OCI-LY3 (cell line): ENCODE data around the gene PLEKHH2.

Source experiments
- H2AFZ ChIP-seq: fragments of 200-600, 300-600 bp; shearing (Covaris generic); 2 replicates; pipeline ENCODE4 v1.6.0; 2014; ENCODE audit warnings: antibody characterized with exemption, low read depth, low read length
- H3K27ac ChIP-seq: fragments of 200-600, 300-600 bp; sonication (generic); 2 replicates; pipeline ENCODE4 v1.5.1; 2014; ENCODE audit warnings: mild to moderate bottlenecking, low read length, moderate library complexity, mixed read lengths
- H3K27me3 ChIP-seq: fragments of 200-600, 300-600 bp; sonication (generic); 2 replicates; pipeline ENCODE4 v1.6.1; 2014; ENCODE audit warnings: low read depth, low read length, mixed read lengths
- H3K36me3 ChIP-seq: fragments of 200-600, 300-600 bp; sonication (generic); replicated peaks from 2 replicates; pipeline ENCODE3; 2014; ENCODE audit warnings: low read depth, low read length, mixed read lengths
- H3K4me1 ChIP-seq: fragments of 300-600, 200-600 bp; sonication (generic); 2 replicates; pipeline ENCODE4 v1.6.1; 2014; ENCODE audit warnings: low read length, mixed read lengths
- H3K4me2 ChIP-seq: fragments of 200-600, 300-600 bp; sonication (generic); 2 replicates; pipeline ENCODE4 v1.6.1; 2014; ENCODE audit warnings: low read length, mixed read lengths
- H3K4me3 ChIP-seq: fragments of 300-600, 200-600 bp; sonication (generic); 2 replicates; pipeline ENCODE4 v1.5.1; 2014; ENCODE audit warnings: antibody characterized with exemption, mild to moderate bottlenecking, low read length, moderate library complexity
- H3K79me2 ChIP-seq: fragments of 300-600, 200-600 bp; shearing (Covaris generic); 2 replicates; pipeline ENCODE4 v1.6.1; 2014; ENCODE audit warnings: mild to moderate bottlenecking, low read length, mixed read lengths
- H3K9ac ChIP-seq: fragments of 300-600, 200-600 bp; shearing (Covaris generic); 2 replicates; pipeline ENCODE4 v1.6.0; 2014; ENCODE audit warnings: mild to moderate bottlenecking, low read length, moderate library complexity
- H3K9me3 ChIP-seq: fragments of 200-600, 300-600 bp; shearing (Covaris generic); 2 replicates; pipeline ENCODE4 v1.6.1; 2014; ENCODE audit warnings: low read length, mixed read lengths; ENCODE audit not compliant: insufficient read depth
- H4K20me1 ChIP-seq: fragments of 200-600, 300-600 bp; sonication (generic); 2 replicates; pipeline ENCODE4 v1.6.1; 2016; ENCODE audit warnings: low read length, mixed read lengths; ENCODE audit not compliant: insufficient read depth
- CTCF ChIP-seq: fragments of 200-600, 300-600 bp; sonication (generic); IDR thresholded peaks from 2 replicates; pipeline ENCODE4 v1.5.1; 2014; ENCODE audit warnings: antibody characterized with exemption, low read length, low read depth
- EZH2phosphoT487 ChIP-seq: fragments of 200-600 bp; shearing (Covaris generic); IDR thresholded peaks from 2 replicates; pipeline ENCODE4 v1.6.1; 2018; ENCODE audit warnings: antibody characterized with exemption, mixed run types, low read depth

The PLEKHH2 gene

DNA sequence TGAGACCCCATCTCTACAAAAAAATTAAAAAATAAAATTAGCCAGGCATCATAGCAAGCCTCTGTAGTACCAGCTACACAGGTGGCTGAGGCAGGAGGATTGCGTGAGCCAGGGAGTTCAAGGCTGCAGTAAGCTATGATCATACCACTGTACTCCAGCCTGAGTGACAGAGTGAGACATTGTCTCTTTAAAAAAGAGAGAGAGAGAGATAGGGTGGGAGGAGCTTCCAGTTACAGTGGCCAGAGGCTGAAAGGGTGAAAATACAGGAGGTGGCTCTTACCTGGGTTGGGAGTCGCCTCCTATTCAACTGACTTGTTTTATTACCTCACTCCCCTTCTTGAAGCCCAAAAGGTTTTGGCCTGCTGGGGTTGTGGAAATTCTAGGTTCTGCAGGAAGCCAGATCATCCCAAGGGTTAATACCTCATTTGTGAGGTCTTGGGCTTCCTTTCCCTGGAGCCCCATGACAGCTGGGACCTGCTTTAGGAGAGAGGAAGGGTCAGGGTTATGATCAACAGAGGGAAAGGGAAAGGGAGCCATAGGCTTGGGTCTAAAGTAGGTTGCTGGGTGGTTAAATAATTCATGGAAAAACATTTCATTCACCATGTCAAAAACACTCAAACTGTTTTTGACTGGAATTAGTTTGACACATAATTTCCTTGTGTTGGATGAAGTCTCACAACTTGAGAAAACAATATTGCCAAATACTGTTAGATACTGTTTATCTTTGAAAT, 154.1 kb downstream of the PLEKHH2 start:
- no peak overlapping the region for H3K9ac ChIP-seq
- H3K4me3 ChIP-seq, result no peak overlapping the region
- H3K4me2 ChIP-seq, result no peak overlapping the region
- no peaks in the 10 kb centered on the region for H3K9me3 ChIP-seq
- no peaks in the 10 kb centered on the region for H3K4me1 ChIP-seq
- H3K79me2 ChIP-seq, result no peaks in the 10 kb centered on the region
- no peaks in the 10 kb centered on the region for H3K27me3 ChIP-seq
- H3K36me3 ChIP-seq, result no peaks in the 10 kb centered on the region
- no peak overlapping the region for H3K27ac ChIP-seq
- TF ChIP-seq CTCF (no peak), EZH2phosphoT487 (no peak)
- H2AFZ ChIP-seq, result no peak overlapping the region
- H4K20me1 ChIP-seq, result no peaks in the 10 kb centered on the region

- H3K79me2 ChIP-seq, result no peaks in the 10 kb centered on the region
- no peaks in the 10 kb centered on the region for H3K9me3 ChIP-seq
- no peaks in the 10 kb centered on the region for H3K27me3 ChIP-seq
- no peak overlapping the region for H3K27ac ChIP-seq
- H3K36me3 ChIP-seq, result no peaks in the 10 kb centered on the region
- no peak for TF ChIP-seq EZH2phosphoT487
- no peak for TF ChIP-seq CTCF
- no peak overlapping the region for H3K9ac ChIP-seq
- H3K4me3 ChIP-seq, result no peak overlapping the region
- no peaks in the 10 kb centered on the region for H3K4me1 ChIP-seq
- no peak overlapping the region for H2AFZ ChIP-seq
- H4K20me1 ChIP-seq, result no peaks in the 10 kb centered on the region
- H3K4me2 ChIP-seq, result no peak overlapping the region
Observed at GRCh38 chr2:43792653-43793052, 155.6 kb downstream of the PLEKHH2 start.

GRCh38 chr2:43794956-43795355, 157.9 kb downstream of the PLEKHH2 start:
- H3K27ac ChIP-seq, result no peak overlapping the region
- no peaks in the 10 kb centered on the region for H4K20me1 ChIP-seq
- H3K4me1 ChIP-seq, result no peaks in the 10 kb centered on the region
- H3K4me3 ChIP-seq, result no peak overlapping the region
- TF ChIP-seq EZH2phosphoT487 (no peak), CTCF (no peak)
- H3K27me3 ChIP-seq, result no peaks in the 10 kb centered on the region
- H3K9ac ChIP-seq, result no peak overlapping the region
- no peak overlapping the region for H2AFZ ChIP-seq
- H3K79me2 ChIP-seq, result no peaks in the 10 kb centered on the region
- H3K4me2 ChIP-seq, result no peak overlapping the region
- H3K36me3 ChIP-seq, result no peaks in the 10 kb centered on the region
- H3K9me3 ChIP-seq, result no peaks in the 10 kb centered on the region

DNA sequence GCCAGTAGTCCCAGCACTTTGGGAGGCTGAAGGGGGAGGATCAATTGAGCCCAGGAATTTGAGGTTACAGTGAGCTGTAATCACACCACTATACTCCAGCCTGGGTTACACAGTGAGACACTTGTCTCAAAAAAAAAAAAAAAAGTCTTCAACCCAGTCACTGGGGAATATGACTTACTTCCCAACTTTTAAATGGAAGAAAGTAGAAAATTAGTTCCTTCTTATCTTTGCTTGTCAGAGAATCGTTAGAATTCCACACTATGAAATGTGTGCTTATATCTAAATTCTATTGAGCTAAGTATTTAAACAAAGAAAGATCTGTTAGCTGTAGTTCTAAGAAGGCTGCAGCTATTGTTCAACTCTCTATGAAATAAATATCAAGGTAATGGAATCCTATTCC, 159.1 kb downstream of the PLEKHH2 start:
- H3K79me2 ChIP-seq, result no peaks in the 10 kb centered on the region
- TF ChIP-seq CTCF (no peak), EZH2phosphoT487 (no peak)
- H3K27ac ChIP-seq, result no peak overlapping the region
- no peaks in the 10 kb centered on the region for H4K20me1 ChIP-seq
- H3K4me3 ChIP-seq, result no peak overlapping the region
- H2AFZ ChIP-seq, result no peak overlapping the region
- H3K4me2 ChIP-seq, result no peak overlapping the region
- H3K27me3 ChIP-seq, result no peaks in the 10 kb centered on the region
- no peaks in the 10 kb centered on the region for H3K9me3 ChIP-seq
- H3K4me1 ChIP-seq, result no peaks in the 10 kb centered on the region
- H3K36me3 ChIP-seq, result no peaks in the 10 kb centered on the region
- no peak overlapping the region for H3K9ac ChIP-seq
